Measurements from ENCODE around the gene TLE2. TPM values are rescaled to one million over a fixed set of nuclear protein-coding genes. Genes with fewer than 3 reads are reported as not detected.

TLE2 gene
- total RNA-seq, 1 experiment from 2014 or later, result 13.7 TPM

DNA sequence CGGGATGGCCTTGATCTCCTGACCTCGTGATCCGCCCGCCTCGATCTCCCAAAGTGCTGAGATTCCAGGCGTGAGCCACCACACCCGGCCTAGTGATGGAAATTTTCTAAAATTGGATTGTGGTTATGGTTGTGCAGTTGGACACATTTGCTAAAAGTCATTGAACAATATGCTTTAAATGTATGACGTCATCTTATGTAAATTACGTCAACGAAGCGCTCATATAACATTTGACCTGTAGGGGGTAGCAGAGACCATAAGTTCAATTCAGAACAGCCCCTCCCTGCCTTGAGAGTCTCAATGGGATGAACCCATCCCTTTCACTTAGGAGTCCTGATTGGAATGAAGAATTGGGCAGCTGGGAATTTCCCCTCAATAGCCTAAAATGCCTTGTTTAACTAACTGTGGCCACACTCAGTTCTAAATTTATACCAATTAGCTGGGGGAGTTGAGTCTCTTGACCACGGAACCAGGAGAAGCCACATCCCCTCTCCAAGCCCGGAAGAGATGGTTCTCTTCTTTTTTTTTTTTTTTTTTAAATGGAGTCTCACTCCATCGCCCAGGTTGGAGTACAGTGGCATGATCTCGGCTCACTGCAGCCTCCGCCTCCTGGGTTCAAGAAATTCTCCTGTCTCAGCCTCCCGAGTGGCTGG is 66.9 kb downstream of the TLE2 start:
- BruUV-seq (replicated peaks), result no TSS peak
- Histone ChIP-seq H3F3A (ENCODE audit: insufficient read depth, low read depth) (no peaks in the 10 kb centered on the region), H2AFZ (no peak overlapping the region), H3K4me3 (no peak overlapping the region), H3K27me3 (ENCODE audit: insufficient read depth, low read depth) (no peaks in the 10 kb centered on the region), H4K20me1 (ENCODE audit: insufficient read depth) (no peaks in the 10 kb centered on the region), H3K36me3 (ENCODE audit: low read depth) (no peaks in the 10 kb centered on the region), H3K4me2 (no peak overlapping the region), H3K4me1 (replicated peaks; ENCODE audit: insufficient read depth) (no peaks in the 10 kb centered on the region), H3K27ac (no peak overlapping the region), H3K9me3 (ENCODE audit: insufficient read depth, low read depth) (no peaks in the 10 kb centered on the region), H3K9me2 (ENCODE audit: insufficient read depth) (no peaks in the 10 kb centered on the region), H3K79me2 (ENCODE audit: low read depth) (no peaks in the 10 kb centered on the region)
- DNase-seq, result peak; percentile 33 to 36
- intact Hi-C loops (cut with micrococcal nuclease; ENCODE audit: unreplicated experiment), result no loop called here
- ChIA-PET CTCF (no interaction called here), POLR2A (ENCODE audit: unreplicated experiment) (no interaction called here)
- no peak for TF ChIP-seq EZH2 (IDR thresholded peaks at IDR 0.05; ENCODE audit: low read depth)
- TF ChIP-seq, protein P1, sequence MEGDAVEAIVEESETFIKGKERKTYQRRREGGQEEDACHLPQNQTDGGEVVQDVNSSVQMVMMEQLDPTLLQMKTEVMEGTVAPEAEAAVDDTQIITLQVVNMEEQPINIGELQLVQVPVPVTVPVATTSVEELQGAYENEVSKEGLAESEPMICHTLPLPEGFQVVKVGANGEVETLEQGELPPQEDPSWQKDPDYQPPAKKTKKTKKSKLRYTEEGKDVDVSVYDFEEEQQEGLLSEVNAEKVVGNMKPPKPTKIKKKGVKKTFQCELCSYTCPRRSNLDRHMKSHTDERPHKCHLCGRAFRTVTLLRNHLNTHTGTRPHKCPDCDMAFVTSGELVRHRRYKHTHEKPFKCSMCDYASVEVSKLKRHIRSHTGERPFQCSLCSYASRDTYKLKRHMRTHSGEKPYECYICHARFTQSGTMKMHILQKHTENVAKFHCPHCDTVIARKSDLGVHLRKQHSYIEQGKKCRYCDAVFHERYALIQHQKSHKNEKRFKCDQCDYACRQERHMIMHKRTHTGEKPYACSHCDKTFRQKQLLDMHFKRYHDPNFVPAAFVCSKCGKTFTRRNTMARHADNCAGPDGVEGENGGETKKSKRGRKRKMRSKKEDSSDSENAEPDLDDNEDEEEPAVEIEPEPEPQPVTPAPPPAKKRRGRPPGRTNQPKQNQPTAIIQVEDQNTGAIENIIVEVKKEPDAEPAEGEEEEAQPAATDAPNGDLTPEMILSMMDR (conservative IDR thresholded peaks at IDR 0.05), result peak; percentile 85

DNA sequence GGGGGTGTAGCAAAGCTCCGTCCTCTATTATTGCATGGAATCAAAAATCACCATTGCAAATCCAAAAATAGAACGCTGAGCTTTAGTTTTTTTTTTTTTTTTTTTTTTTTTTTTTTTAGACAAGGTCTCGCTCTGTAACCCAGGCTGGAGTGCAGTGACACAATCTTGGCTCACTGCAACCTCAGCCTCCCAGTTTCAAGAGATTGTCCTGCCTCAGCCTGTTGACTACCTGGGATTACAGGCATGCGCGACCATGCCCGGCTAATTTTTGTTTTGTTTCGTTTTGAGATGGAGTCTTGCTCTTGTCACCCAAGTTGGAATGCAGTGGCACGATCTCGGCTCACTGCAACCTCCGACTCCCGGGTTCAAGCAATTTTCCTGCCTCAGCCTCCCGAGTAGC is 69.0 kb downstream of the TLE2 start:
- no peaks in the 10 kb centered on the region for H3K9me2 ChIP-seq (ENCODE audit: insufficient read depth)
- no peaks in the 10 kb centered on the region for H3F3A ChIP-seq (ENCODE audit: insufficient read depth, low read depth)
- DNase-seq, result no peak
- intact Hi-C loops (cut with micrococcal nuclease; ENCODE audit: unreplicated experiment), result no loop called here
- no peak overlapping the region for H2AFZ ChIP-seq
- no peak overlapping the region for H3K27ac ChIP-seq
- no TSS peak for BruUV-seq (replicated peaks)
- no peaks in the 10 kb centered on the region for H3K79me2 ChIP-seq (ENCODE audit: low read depth)
- no peaks in the 10 kb centered on the region for H3K4me1 ChIP-seq (replicated peaks; ENCODE audit: insufficient read depth)
- no peaks in the 10 kb centered on the region for H3K9me3 ChIP-seq (ENCODE audit: insufficient read depth, low read depth)
- H4K20me1 ChIP-seq (ENCODE audit: insufficient read depth), result no peaks in the 10 kb centered on the region
- H3K4me2 ChIP-seq, result no peak overlapping the region
- CTCF ChIA-PET, result interaction anchor here (0.6 to 0.8 kb wide), 3 partner anchors 10 to 324 kb away, joined by 3 to 8 read pairs (median 5); no protein-coding TSS in a partner anchor
- TF ChIP-seq, protein P1 (conservative IDR thresholded peaks at IDR 0.05), result no peak
- no peak for TF ChIP-seq EZH2 (IDR thresholded peaks at IDR 0.05; ENCODE audit: low read depth)
- POLR2A ChIA-PET (ENCODE audit: unreplicated experiment), result interaction anchor here (0.6 kb wide), 1 partner anchor 9 kb away, joined by 7 read pairs; no protein-coding TSS in a partner anchor
- H3K27me3 ChIP-seq (ENCODE audit: insufficient read depth, low read depth), result no peaks in the 10 kb centered on the region
- H3K36me3 ChIP-seq (ENCODE audit: low read depth), result no peaks in the 10 kb centered on the region
- no peak overlapping the region for H3K4me3 ChIP-seq

DNA sequence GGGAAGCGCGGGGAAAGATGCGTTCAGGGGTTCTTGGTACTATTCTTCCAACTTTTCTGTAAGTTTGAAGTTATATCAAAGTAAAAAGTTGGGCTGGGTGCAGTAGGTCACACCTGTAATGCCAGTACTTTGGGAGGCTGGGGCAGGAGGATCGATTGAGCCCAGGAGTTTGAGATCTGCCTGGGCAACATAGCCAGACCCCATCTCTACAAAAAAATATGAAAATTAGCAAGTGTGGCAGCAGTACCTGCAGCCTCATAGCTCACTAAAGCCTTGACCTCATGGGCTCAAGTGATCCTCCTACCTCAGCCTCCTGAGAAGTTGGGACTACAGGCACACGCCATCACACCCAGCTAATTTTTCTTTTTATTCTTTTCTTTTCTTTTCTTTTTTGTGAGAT is 71.9 kb downstream of the TLE2 start:
- Histone ChIP-seq H4K20me1 (ENCODE audit: insufficient read depth) (no peaks in the 10 kb centered on the region), H3F3A (ENCODE audit: insufficient read depth, low read depth) (peaks cover 21% of the 10 kb centered on the region), H3K27me3 (ENCODE audit: insufficient read depth, low read depth) (no peaks in the 10 kb centered on the region), H2AFZ (no peak overlapping the region), H3K9me3 (ENCODE audit: insufficient read depth, low read depth) (no peaks in the 10 kb centered on the region), H3K4me3 (no peak overlapping the region), H3K36me3 (ENCODE audit: low read depth) (no peaks in the 10 kb centered on the region), H3K4me1 (replicated peaks; ENCODE audit: insufficient read depth) (peaks cover 14% of the 10 kb centered on the region), H3K9me2 (ENCODE audit: insufficient read depth) (no peaks in the 10 kb centered on the region), H3K79me2 (ENCODE audit: low read depth) (no peaks in the 10 kb centered on the region), H3K4me2 (no peak overlapping the region), H3K27ac (no peak overlapping the region)
- no peak for DNase-seq
- no TSS peak for BruUV-seq (replicated peaks)
- intact Hi-C loops (cut with micrococcal nuclease; ENCODE audit: unreplicated experiment), result loop anchor here (10.0 kb wide), 1 partner anchor 148 kb away; no protein-coding TSS in a partner anchor
- CTCF ChIA-PET, result interaction anchor here (1.0 kb wide), 1 partner anchor 211 kb away, joined by 4 read pairs; no protein-coding TSS in a partner anchor
- TF ChIP-seq EZH2 (IDR thresholded peaks at IDR 0.05; ENCODE audit: low read depth), result no peak
- TF ChIP-seq, protein P1 (conservative IDR thresholded peaks at IDR 0.05), result no peak
- POLR2A ChIA-PET (ENCODE audit: unreplicated experiment), result no interaction called here

All from PC-9 (cell line).